Neural progenitor cell (in vitro differentiated cells): ENCODE results near the gene CAPN15.

Experiments used
- CTCF ChIP-seq: fragments of 200-600 bp; sonication (generic); IDR thresholded peaks from 2 replicates; pipeline ENCODE4 v1.5.1; 2017; ENCODE audit warnings: antibody characterized with exemption, mild to moderate bottlenecking
- EZH2 ChIP-seq: fragments of 200-600 bp; sonication (generic); IDR thresholded peaks from 2 replicates; pipeline ENCODE4 v1.6.1; 2017; ENCODE audit warnings: antibody characterized with exemption, mild to moderate bottlenecking, moderate library complexity
- EZH2phosphoT487 ChIP-seq: fragments of 200-600 bp; sonication (generic); IDR thresholded peaks from 2 replicates; pipeline ENCODE4 v1.6.1; 2017; ENCODE audit warnings: antibody characterized with exemption

DNA sequence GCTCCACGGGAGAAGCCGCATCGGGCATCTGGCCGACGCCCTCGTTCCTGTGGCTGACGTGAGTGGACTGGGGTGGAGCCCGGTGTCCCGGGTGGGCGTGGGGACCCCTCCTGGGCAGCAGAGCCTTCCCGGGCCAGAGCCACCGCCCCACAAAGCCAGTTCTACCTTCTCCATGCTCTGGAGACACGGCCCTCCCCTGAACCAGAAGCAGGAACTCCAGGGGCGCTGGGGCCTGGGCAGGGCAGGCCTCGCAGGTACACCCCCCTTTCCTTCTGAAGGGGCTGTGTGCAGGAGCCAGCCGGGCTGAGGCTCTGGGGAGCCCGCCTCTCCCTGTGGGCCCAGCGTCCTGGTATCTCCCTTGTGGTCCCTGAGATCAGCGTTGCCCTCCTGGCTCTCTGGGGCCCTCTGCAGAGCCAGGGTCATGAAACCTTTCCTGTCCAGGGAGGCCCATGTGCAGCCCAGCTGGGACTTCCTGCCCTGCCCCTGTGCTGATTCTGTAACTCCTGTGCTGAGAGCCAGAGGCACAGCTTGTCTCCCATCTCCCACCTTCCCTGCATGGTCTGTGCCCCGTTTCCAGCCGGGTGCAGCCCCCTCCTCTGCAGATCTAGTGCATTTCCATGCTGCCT, 48.8 kb downstream of the CAPN15 start:
- TF ChIP-seq CTCF, result no peak
- TF ChIP-seq EZH2, result no peak
- TF ChIP-seq EZH2phosphoT487, result no peak
